Prostate gland (tissue), 2 donors: ENCODE data around the gene RNF44.

Experiments
- POLR2A ChIP-seq: fragments of 450-650 bp; IDR thresholded peaks from one replicate; pipeline ENCODE4 v1.6.1; 2016; ENCODE audit warnings: antibody characterized with exemption, mild to moderate bottlenecking
- TF ChIP-seq, protein P1 (sequence below), 4 experiments: fragments of 200-600 bp in 2 of 4; fragments of 450-650 bp in 2 of 4; sonication (generic) in 2 of 4; IDR thresholded peaks; 1 replicate in 3 of 4; 2 replicates in 1 of 4; pipeline ENCODE4 v1.5.1; 2016 to 2019; ENCODE audit warnings: antibody characterized with exemption in 4 of 4, mild to moderate bottlenecking in 2 of 4, moderate library complexity in 2 of 4

GRCh38 chr5:176557846-176558245 is 20.6 kb upstream of the RNF44 start:
- TF ChIP-seq, protein P1, sequence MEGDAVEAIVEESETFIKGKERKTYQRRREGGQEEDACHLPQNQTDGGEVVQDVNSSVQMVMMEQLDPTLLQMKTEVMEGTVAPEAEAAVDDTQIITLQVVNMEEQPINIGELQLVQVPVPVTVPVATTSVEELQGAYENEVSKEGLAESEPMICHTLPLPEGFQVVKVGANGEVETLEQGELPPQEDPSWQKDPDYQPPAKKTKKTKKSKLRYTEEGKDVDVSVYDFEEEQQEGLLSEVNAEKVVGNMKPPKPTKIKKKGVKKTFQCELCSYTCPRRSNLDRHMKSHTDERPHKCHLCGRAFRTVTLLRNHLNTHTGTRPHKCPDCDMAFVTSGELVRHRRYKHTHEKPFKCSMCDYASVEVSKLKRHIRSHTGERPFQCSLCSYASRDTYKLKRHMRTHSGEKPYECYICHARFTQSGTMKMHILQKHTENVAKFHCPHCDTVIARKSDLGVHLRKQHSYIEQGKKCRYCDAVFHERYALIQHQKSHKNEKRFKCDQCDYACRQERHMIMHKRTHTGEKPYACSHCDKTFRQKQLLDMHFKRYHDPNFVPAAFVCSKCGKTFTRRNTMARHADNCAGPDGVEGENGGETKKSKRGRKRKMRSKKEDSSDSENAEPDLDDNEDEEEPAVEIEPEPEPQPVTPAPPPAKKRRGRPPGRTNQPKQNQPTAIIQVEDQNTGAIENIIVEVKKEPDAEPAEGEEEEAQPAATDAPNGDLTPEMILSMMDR (IDR thresholded peaks at IDR 0.05): no peak
- TF ChIP-seq POLR2A: no peak
